ENCODE measurements around the gene ABCA13.

GRCh38 chr7:48522692-48523091 is 351.4 kb downstream of the ABCA13 start:
- TF ChIP-seq CTCF (IDR thresholded peaks at IDR 0.05) (no peak), SIN3A (IDR thresholded peaks at IDR 0.05; ENCODE audit: borderline replicate concordance, insufficient read depth, low read depth, low read length) (no peak)

All from Panc1 (cell line).